Measurements from ENCODE around the gene TNFRSF4. TPM values are rescaled to one million over a fixed set of nuclear protein-coding genes. Genes with fewer than 3 reads are reported as not detected.

The TNFRSF4 gene
- total and polyA plus RNA-seq, 2 of the 13 experiments (the other 11 are each of a cell fraction or from before 2014, with no cell fraction given): not detected

GRCh38 chr1:1231400-1232207 lies 17.7 kb upstream of the TNFRSF4 start, which contains the start of gene SDF4 (continued):
- peak; percentile 75 for TF ChIP-seq YEATS4 (CRISPR knock-in tag; IDR thresholded peaks at IDR 0.05; ENCODE audit: borderline replicate concordance)
- TF ChIP-seq TEAD2 (CRISPR knock-in tag; IDR thresholded peaks at IDR 0.05): no peak
- TF ChIP-seq SRSF1 (optimal IDR thresholded peaks at IDR 0.05; ENCODE audit: low read depth, low read length): peak; percentile 61
- TF ChIP-seq ZFP90 (CRISPR knock-in tag; IDR thresholded peaks at IDR 0.05; ENCODE audit: borderline replicate concordance): peak; percentile 73; the same call in 1 of the 2 replicates
- no peak for TF ChIP-seq LRRFIP1 (CRISPR knock-in tag; conservative IDR thresholded peaks at IDR 0.05)
- peak; percentile 55 for TF ChIP-seq SRY (CRISPR knock-in tag; IDR thresholded peaks at IDR 0.05)
- peak; percentile 23; the same call in 1 of the 2 replicates for TF ChIP-seq SIN3A (IDR thresholded peaks at IDR 0.05; ENCODE audit: borderline replicate concordance, low read depth, low read length)
- TF ChIP-seq LCORL (IDR thresholded peaks at IDR 0.05): no peak
- TF ChIP-seq LCORL (CRISPR knock-in tag; IDR thresholded peaks at IDR 0.05): peak; percentile 62; the same call in 1 of the 2 replicates
- 0 out of 2 replicates have a peak, but pooled peaks have one; percentile 68 for TF ChIP-seq ZNF782 (CRISPR knock-in tag; IDR thresholded peaks at IDR 0.05; ENCODE audit: borderline replicate concordance)
- TF ChIP-seq ZNF83 (CRISPR knock-in tag; IDR thresholded peaks at IDR 0.05; ENCODE audit: borderline replicate concordance): peak; percentile 80; the same call in 1 of the 2 replicates
- no peak for TF ChIP-seq FLYWCH1 (CRISPR knock-in tag; IDR thresholded peaks at IDR 0.05)
- peak; percentile 69 for TF ChIP-seq MYC (CRISPR knock-in tag; IDR thresholded peaks at IDR 0.05; ENCODE audit: borderline replicate concordance)
- TF ChIP-seq ESRRA (CRISPR knock-in tag; IDR thresholded peaks at IDR 0.05; ENCODE audit: low read depth): peak; percentile 65; the same call in 1 of the 2 replicates
- no peak for TF ChIP-seq ZNF382 (CRISPR knock-in tag; IDR thresholded peaks at IDR 0.05; ENCODE audit: borderline replicate concordance)
- TF ChIP-seq ZNF609 (CRISPR knock-in tag; IDR thresholded peaks at IDR 0.05; ENCODE audit: borderline replicate concordance): peak; percentile 24; the same call in 1 of the 2 replicates
- TF ChIP-seq ZNF670 (CRISPR knock-in tag; IDR thresholded peaks at IDR 0.05; ENCODE audit: borderline replicate concordance): peak; percentile 53; the same call in 1 of the 2 replicates
- TF ChIP-seq PATZ1 (CRISPR knock-in tag; IDR thresholded peaks at IDR 0.05): peak; percentile 63
- no peak for TF ChIP-seq SCMH1 (CRISPR knock-in tag; IDR thresholded peaks at IDR 0.05; ENCODE audit: borderline replicate concordance)
- TF ChIP-seq ZMYM2 (CRISPR knock-in tag; IDR thresholded peaks at IDR 0.05): no peak
